Heart left ventricle (tissue), 16 donors: ENCODE results near the gene FAM184A. TPM values are rescaled to one million over a fixed set of nuclear protein-coding genes. Genes with fewer than 3 reads are reported as not detected.

Experiments
- ATAC-seq, 4 donors: fragments of 200-7000 bp; cut with Tn5 transposase; one replicate each; pipeline ENCODE4 v1.9.1; 2020 to 2022; ENCODE audit warnings: moderate library complexity in 4 of 4, mild to moderate bottlenecking in 3 of 4, moderate number of reproducible peaks in 1 of 4
- DNase-seq, 5 donors: peaks; one replicate each; pipeline ENCODE4 v3.0.0-alpha.2; 2020
- H3K27ac ChIP-seq, 12 donors: fragments of 200-600 bp; sonication (generic) in 4 of 12; one replicate each; pipeline versions ENCODE4 v1.5.0 to v1.8.0; 2016 to 2022; ENCODE audit warnings: mild to moderate bottlenecking in 2 of 12
- H3K27me3 ChIP-seq, 9 donors: fragments of 200-600 bp; sonication (generic) in 2 of 9; one replicate each; pipeline versions ENCODE4 v1.5.1 to v1.8.0; 2016 to 2022; ENCODE audit warnings: mild to moderate bottlenecking in 3 of 9
- H3K36me3 ChIP-seq, 9 donors: fragments of 200-600 bp; sonication (generic) in 2 of 9; one replicate each; pipeline versions ENCODE4 v1.5.0 to v1.8.0; 2018 to 2022; ENCODE audit warnings: mild to moderate bottlenecking in 2 of 9
- H3K4me1 ChIP-seq, 12 donors: fragments of 200-600 bp; sonication (generic) in 4 of 12; one replicate each; pipeline versions ENCODE4 v1.5.0 to v1.8.0; 2016 to 2022; ENCODE audit warnings: mild to moderate bottlenecking in 3 of 12
- H3K4me3 ChIP-seq, 12 donors: fragments of 200-600 bp; sonication (generic) in 4 of 12; one replicate each; pipeline versions ENCODE4 v1.5.0 to v1.8.0; 2017 to 2022; ENCODE audit warnings: mild to moderate bottlenecking in 9 of 12, moderate library complexity in 4 of 12
- H3K9me3 ChIP-seq, 12 donors: fragments of 200-600 bp; sonication (generic) in 4 of 12; one replicate each; pipeline versions ENCODE4 v1.5.0 to v1.8.0; 2016 to 2022; ENCODE audit warnings: mild to moderate bottlenecking in 1 of 12
- CTCF ChIP-seq, 12 donors: fragments of 200-600 bp; sonication (generic) in 4 of 12; IDR thresholded peaks; one replicate each; pipeline versions ENCODE4 v1.5.0 to v1.8.0; 2018 to 2022; ENCODE audit warnings: antibody characterized with exemption in 12 of 12, mild to moderate bottlenecking in 5 of 12
- POLR2A ChIP-seq, 2 donors: fragments of 450-650 bp; IDR thresholded peaks; one replicate each; pipeline ENCODE4 v1.6.1; 2017; ENCODE audit warnings: antibody characterized with exemption in 2 of 2, mild to moderate bottlenecking in 2 of 2, moderate library complexity in 2 of 2
- WGBS, 4 donors: extraction: QIAGEN DNeasy Blood & Tissue Kit in 2 of 4; methylation state at CpG; one replicate each; pipeline versions ENCODE4 v1.1.5 to v1.1.7; 2013 to 2018; 5-methylcytosine and 5-hydroxymethylcytosine counted together
- intact Hi-C, 10 donors: fragments of 100-400 bp; cut with DNase I; formaldehyde crosslinking; loops; one replicate each; pipeline versions ENCODE4 v1.11.1 to v1.14.2; 2022
- polyA plus RNA-seq, 2 donors: library from polyadenylated mRNA; stranded (reverse); fragments of 200-250 nt; gene quantifications; one replicate each; pipeline ENCODE4 v1.2.3, GENCODE V29; 2013
- total RNA-seq, 9 donors: library from RNA; depleted of rRNA in 2 of 9; stranded (reverse); fragments of >200 nt in 2 of 9; fragmentation: NEBNext Ultra II Directional in 3 of 9; extraction: Animal tissue kit (Norgen Biotek cat#: 25700) in 3 of 9; gene quantifications; one replicate each; pipeline versions ENCODE4 v1.1.0 to v1.2.4, GENCODE V29; 2016 to 2023
- donor health status: ischemic (EF 13 %, LVEDD 7.1; RV severe dilation, severe dysfunction).
- donor health status: healthy with polysubstance abuse.
- donor health status: DM: no; HTN: yes; CAD: no.
- donor health status: DM: no; HTN: no; CAD: no.
- donor health status: ischemic (EF 25% LVEDD 6.9; RV normal size, moderate dysfunction).
- donor health status: ischemic (EF 25% LVEDD 5.7; RV mildly dilated, moderate dysfunction).
- donor health status: healthy.
- donor health status: DM: yes; HTN: yes; CAD: no.
- donor health status: ischemic (EF 35%, LVEDD 5.7; RV mildly dilated, moderate dysfunction).
- donor health status: nonischemic (EF 11% LVEDD 7.7; RV severe dilation, severe dysfunction).
- donor health status: DM: yes; HTN: yes; CAD: no.
- donor health status: PGD.
- donor health status: ischemic (EF 29% LVEDD 5.4; RV normal size, mild dysfunction).
- donor health status: nonischemic (EF 23%, LVEDD 6.1; RV moderate dilation, normal function).

FAM184A gene
- total and polyA plus RNA-seq, 11 donors = 0.16 to 1.1 (median 0.45) TPM

GRCh38 chr6:119125576-119125975 is 47.1 kb upstream of the FAM184A start:
- TF ChIP-seq CTCF (IDR thresholded peaks at IDR 0.05) (no peak), POLR2A (IDR thresholded peaks at IDR 0.05) (no peak)
- Histone ChIP-seq H3K27ac (no peak overlapping the region), H3K36me3 (no peaks in the 10 kb centered on the region), H3K4me1 (peaks cover 0 to 13% (median 2%) of the 10 kb centered on the region in 12 donors), H3K9me3 (peaks cover 0 to 5% (median 0%) of the 10 kb centered on the region in 12 donors), H3K4me3 (no peak overlapping the region), H3K27me3 (no peaks in the 10 kb centered on the region)
- DNase-seq (no peak), ATAC-seq (no peak)
- WGBS, 4 donors = 73 to 91% (median 83%) methylated on average over 2 of the region's 2 CpGs
- intact Hi-C loops = no loop called here

- intact Hi-C loops = no loop called here
- Histone ChIP-seq H3K27me3 (no peaks in the 10 kb centered on the region), H3K4me3 (no peak overlapping the region), H3K9me3 (peaks cover 0 to 5% (median 0%) of the 10 kb centered on the region in 12 donors), H3K4me1 (peaks cover 0 to 2% (median 0%) of the 10 kb centered on the region in 12 donors), H3K36me3 (no peaks in the 10 kb centered on the region), H3K27ac (no peak overlapping the region)
- 52 to 56% (median 53%) methylated on average over 1 of the region's 1 CpG for WGBS, 4 donors
- ATAC-seq = no peak
- DNase-seq = no peak
- TF ChIP-seq CTCF (IDR thresholded peaks at IDR 0.05) (no peak), POLR2A (IDR thresholded peaks at IDR 0.05) (no peak)
These were observed 45.8 kb upstream of the FAM184A start for GRCh38 chr6:119124079-119124824.

DNA sequence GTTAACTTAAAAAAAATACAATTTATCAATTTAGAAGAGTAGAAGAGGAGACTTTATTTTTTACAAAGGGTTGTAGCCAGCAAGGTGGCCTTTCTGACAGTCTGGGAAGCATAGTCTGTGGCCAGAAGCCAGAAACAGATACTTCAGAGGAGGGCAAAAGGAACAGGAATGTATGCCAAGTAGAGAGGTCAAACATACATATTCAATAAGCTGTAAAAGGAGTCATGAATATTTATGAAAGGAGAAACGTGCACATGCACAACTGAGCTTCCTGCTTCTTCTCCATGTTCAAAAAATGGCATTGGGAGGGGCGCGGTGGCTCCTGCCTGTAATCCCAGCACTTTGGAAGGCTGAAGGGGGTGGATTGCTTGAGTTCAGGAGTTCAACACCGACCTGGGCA is 43.9 kb upstream of the FAM184A start:
- no peak overlapping the region for H3K27ac ChIP-seq
- intact Hi-C loops = no loop called here
- H3K4me1 ChIP-seq = no peaks in the 10 kb centered on the region
- no peak for ATAC-seq
- H3K27me3 ChIP-seq = no peaks in the 10 kb centered on the region
- H3K36me3 ChIP-seq = no peaks in the 10 kb centered on the region
- H3K9me3 ChIP-seq = peaks cover 0 to 5% (median 0%) of the 10 kb centered on the region in 12 donors
- no peak for DNase-seq
- H3K4me3 ChIP-seq = no peak overlapping the region
- TF ChIP-seq POLR2A (IDR thresholded peaks at IDR 0.05) (no peak), CTCF (IDR thresholded peaks at IDR 0.05) (no peak)
- 74 to 86% (median 81%) methylated on average over 4 of the region's 4 CpGs for WGBS, 4 donors

DNA sequence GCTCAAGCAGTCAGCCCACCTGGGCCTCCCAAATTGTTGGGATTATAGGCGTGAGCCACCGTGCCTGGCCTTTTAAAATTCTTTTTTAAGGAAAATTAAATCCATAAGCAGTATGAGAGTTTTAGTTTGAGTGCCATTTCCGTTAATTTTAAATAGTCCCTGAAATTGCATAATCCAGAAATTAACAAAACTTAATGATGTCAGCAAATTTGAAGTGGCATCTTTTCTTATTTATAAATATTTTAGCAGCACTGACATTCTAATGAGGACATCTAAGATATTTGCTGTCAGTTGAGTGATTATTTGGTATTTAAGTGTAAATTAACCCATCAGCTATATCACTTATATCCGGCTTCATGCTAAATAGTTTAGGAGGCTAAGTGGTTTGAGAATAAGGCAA is 42.9 kb upstream of the FAM184A start:
- H3K4me1 ChIP-seq = no peaks in the 10 kb centered on the region
- no peak for ATAC-seq
- peaks cover 0 to 5% (median 0%) of the 10 kb centered on the region in 12 donors for H3K9me3 ChIP-seq
- 96 to 97% (median 96%) methylated on average over 4 of the region's 4 CpGs for WGBS, 4 donors
- H3K4me3 ChIP-seq = no peak overlapping the region
- intact Hi-C loops = no loop called here
- DNase-seq = no peak
- no peak overlapping the region for H3K27ac ChIP-seq
- TF ChIP-seq POLR2A (IDR thresholded peaks at IDR 0.05) = no peak
- no peaks in the 10 kb centered on the region for H3K36me3 ChIP-seq
- no peaks in the 10 kb centered on the region for H3K27me3 ChIP-seq
